Mesothelial cell of epicardium (in vitro differentiated cells): ENCODE measurements around the gene CBL. TPM values are rescaled to one million over a fixed set of nuclear protein-coding genes. Genes with fewer than 3 reads are reported as not detected.
A peak's percentile ranks its signal among the peaks of the same experiment; 100 is the strongest.

ENCODE experiments used
- DNase-seq, 2 experiments: peaks; one replicate each; pipeline ENCODE4 v3.0.0; 2021; ENCODE audit warnings: low spot score in 2 of 2; ENCODE audit not compliant: unreplicated experiment in 2 of 2
- H3K27ac Mint-ChIP-seq: 2 replicates; pipeline ENCODE4 v1.8.0; 2021; ENCODE audit warnings: mixed read lengths
- H3K27me3 Mint-ChIP-seq: 2 replicates; pipeline ENCODE4 v1.8.0; 2021; ENCODE audit warnings: low read depth, mixed read lengths
- H3K36me3 Mint-ChIP-seq: 2 replicates; pipeline ENCODE4 v1.8.0; 2021; ENCODE audit warnings: mixed read lengths
- H3K4me1 Mint-ChIP-seq: 2 replicates; pipeline ENCODE4 v1.8.0; 2021; ENCODE audit warnings: mixed read lengths
- H3K4me3 Mint-ChIP-seq: 2 replicates; pipeline ENCODE4 v1.8.0; 2021; ENCODE audit warnings: mild to moderate bottlenecking, moderate library complexity, mixed read lengths
- H3K9me3 Mint-ChIP-seq: 2 replicates; pipeline ENCODE4 v1.8.0; 2021; ENCODE audit warnings: mixed read lengths
- total RNA-seq: library from RNA; stranded (reverse); gene quantifications from 3 replicates; pipeline ENCODE4 v1.2.1, GENCODE V29; 2021
- TF ChIP-seq, protein P1 (sequence below): fragments of 200-600 bp; sonication (generic); IDR thresholded peaks from one replicate; pipeline ENCODE4 v1.5.0; 2021; ENCODE audit warnings: antibody characterized with exemption; ENCODE audit not compliant: unreplicated experiment

Gene CBL
- total RNA-seq, 1 donor from 2014 or later = 27.5 TPM

DNA sequence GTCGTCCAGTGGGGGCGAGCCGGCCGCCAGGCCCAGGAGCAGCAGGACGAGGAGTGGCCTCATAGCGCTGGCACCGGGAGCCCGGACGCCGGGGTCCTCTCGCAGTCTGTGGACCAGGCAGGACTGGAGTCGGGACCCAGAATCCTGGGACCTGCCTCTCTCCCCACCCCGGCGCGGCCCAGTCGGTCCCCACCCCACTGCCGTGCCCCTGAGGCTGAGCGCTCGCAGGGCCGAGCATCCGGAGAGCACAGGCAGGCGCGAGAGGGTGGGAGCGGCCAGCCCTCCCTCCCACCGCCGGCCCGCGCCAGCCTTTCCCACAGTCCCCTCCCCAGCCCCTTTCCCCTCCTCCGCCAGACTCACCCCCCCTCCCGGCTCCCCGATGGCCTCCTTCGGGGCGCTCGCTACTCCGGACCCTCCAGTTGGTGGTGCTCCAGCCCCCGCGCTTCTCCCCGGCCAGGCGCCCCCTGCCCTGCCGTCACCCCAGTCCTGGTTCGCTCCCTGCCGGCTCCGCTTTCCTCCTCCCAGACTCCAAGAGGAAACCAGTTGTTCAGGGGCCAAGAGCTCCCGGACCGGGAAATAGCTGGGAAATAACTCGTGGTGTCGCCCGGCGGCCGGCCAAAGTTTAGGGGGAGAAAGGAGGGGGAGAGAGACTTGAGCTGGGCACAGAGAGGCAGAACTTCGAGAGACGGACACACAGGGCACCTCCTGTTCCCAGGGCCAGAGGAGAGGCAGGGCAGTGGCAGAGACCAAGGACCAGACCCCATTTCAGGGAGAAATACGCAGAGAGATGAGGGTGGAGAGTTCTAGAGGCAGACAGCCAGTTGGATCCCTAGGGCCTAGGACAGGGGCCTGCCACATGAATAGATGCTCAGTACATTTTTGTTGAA lies 134.4 kb downstream of the CBL start, which contains the start of gene C1QTNF5:
Gene C1QTNF5 (minus strand): TSS at position 549 of the 887 bp plus-strand sequence. CDS start 486 bp downstream, at position 63.
- H3K4me1 Mint-ChIP-seq = peaks cover 40% of the 10 kb centered on the region
- TF ChIP-seq, protein P1, sequence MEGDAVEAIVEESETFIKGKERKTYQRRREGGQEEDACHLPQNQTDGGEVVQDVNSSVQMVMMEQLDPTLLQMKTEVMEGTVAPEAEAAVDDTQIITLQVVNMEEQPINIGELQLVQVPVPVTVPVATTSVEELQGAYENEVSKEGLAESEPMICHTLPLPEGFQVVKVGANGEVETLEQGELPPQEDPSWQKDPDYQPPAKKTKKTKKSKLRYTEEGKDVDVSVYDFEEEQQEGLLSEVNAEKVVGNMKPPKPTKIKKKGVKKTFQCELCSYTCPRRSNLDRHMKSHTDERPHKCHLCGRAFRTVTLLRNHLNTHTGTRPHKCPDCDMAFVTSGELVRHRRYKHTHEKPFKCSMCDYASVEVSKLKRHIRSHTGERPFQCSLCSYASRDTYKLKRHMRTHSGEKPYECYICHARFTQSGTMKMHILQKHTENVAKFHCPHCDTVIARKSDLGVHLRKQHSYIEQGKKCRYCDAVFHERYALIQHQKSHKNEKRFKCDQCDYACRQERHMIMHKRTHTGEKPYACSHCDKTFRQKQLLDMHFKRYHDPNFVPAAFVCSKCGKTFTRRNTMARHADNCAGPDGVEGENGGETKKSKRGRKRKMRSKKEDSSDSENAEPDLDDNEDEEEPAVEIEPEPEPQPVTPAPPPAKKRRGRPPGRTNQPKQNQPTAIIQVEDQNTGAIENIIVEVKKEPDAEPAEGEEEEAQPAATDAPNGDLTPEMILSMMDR = no peak
- no peak for DNase-seq
- no peaks in the 10 kb centered on the region for H3K9me3 Mint-ChIP-seq
- peak within 1 kb of the TSS; percentile 23 for H3K27ac Mint-ChIP-seq
- H3K36me3 Mint-ChIP-seq = peaks cover 5% of the 10 kb centered on the region
- H3K27me3 Mint-ChIP-seq = peaks cover 49% of the 10 kb centered on the region
- H3K4me3 Mint-ChIP-seq = peak within 1 kb of the TSS; percentile 53

DNA sequence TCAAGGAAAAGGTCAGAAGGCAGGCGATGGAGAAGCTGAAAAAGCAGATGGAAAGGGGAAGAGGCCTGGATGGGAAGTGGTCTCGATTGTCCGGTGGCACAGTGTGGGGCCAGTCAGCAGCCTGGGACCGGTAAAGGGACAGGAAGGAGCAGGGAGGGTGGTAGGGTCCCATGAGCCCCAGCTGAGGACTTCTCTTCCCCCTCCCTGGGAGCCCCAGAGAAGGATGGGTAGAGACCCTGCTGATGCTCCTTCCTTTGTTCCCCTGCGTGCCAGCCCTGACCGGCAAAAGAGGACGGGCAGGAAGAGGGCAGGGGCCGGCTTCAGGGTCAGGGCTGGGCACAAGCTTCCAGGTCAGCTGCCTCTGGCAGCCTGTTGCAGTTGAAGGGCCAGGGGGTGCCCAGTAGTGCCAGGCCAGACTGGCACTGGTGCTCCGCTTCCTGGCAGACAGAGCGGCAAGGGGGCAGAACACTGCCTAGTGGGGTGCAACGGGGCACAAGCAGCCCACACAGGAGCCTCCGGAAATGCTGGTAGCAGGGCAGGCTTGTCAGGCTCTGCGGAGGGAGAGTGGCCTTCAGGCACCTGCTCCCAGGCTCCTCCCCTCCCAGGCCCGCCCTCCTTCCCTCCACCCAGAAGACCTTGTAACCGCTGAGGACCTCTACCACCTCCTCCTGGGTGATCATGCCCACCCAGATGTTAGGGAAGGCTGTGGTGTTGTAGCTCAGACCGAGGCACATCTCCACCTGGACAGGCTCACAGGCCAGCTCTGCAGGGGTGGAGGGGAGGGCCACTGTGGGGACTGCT lies 135.3 kb downstream of the CBL start:
- H3K27ac Mint-ChIP-seq = peak overlapping the region; percentile 23
- H3K9me3 Mint-ChIP-seq = no peaks in the 10 kb centered on the region
- H3K36me3 Mint-ChIP-seq = peaks cover 3% of the 10 kb centered on the region
- DNase-seq = no peak
- peaks cover 52% of the 10 kb centered on the region for H3K27me3 Mint-ChIP-seq
- peaks cover 36% of the 10 kb centered on the region for H3K4me1 Mint-ChIP-seq
- TF ChIP-seq, protein P1 = no peak
- H3K4me3 Mint-ChIP-seq = peak overlapping the region; percentile 53

DNA sequence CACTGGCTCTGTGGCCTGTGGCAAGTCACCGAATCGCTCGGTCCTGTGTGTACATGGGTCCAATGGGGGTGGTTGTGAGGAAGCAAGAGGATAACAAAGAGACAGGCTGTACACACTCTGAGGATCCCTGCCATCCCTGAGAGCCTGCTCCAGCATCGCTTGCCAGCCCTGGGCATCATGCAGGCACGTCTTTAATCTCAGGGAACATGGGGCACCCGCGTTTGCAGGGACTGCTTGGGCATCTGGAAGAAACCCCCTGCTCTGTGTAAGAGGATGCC lies 135.8 kb downstream of the CBL start:
- Mint-ChIP-seq H3K27me3 (peaks cover 57% of the 10 kb centered on the region), H3K4me3 (no peak overlapping the region), H3K9me3 (no peaks in the 10 kb centered on the region), H3K36me3 (no peaks in the 10 kb centered on the region), H3K4me1 (peaks cover 30% of the 10 kb centered on the region), H3K27ac (no peak overlapping the region)
- no peak for DNase-seq
- TF ChIP-seq, protein P1 = no peak

DNA sequence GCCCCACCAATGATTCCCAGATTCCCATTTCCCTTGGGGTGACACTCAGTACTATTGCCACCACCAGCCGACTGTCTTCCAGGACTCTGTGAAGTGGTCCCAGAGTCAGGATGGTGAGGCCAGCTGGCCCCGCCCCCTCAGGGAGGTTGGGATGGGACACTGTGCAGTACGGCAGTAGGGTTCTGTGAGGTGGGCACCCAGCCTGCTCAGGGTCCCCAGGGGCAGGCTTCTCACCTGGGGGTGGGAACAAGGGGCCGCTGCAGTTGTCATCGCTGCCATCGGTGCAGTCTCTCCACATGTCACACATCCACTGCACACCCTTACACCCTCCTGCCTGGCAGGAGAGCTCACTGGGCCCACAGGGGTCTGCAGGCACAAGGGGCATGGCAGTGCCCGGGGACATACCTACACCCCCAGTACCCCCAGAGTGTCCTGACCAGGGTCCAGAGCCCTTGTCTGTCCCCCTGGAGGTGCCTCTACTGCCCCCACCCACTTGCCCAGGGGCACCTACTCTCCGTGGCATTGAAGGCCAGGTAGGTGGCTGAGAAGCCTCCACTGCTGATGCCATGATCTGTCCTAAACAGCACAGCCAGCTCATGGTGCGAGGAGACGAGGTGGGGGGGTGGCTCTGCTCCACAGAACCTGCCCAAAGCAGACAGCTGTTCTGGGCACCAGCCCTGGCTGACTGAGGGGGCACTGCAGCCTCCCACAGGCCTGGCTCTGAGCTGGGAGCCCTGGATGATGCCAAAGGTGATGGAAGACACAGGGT lies 136.4 kb downstream of the CBL start:
- no peaks in the 10 kb centered on the region for H3K36me3 Mint-ChIP-seq
- peaks cover 63% of the 10 kb centered on the region for H3K27me3 Mint-ChIP-seq
- no peak overlapping the region for H3K27ac Mint-ChIP-seq
- TF ChIP-seq, protein P1 = no peak
- DNase-seq = no peak
- H3K4me1 Mint-ChIP-seq = peaks cover 24% of the 10 kb centered on the region
- no peak overlapping the region for H3K4me3 Mint-ChIP-seq
- no peaks in the 10 kb centered on the region for H3K9me3 Mint-ChIP-seq

DNA sequence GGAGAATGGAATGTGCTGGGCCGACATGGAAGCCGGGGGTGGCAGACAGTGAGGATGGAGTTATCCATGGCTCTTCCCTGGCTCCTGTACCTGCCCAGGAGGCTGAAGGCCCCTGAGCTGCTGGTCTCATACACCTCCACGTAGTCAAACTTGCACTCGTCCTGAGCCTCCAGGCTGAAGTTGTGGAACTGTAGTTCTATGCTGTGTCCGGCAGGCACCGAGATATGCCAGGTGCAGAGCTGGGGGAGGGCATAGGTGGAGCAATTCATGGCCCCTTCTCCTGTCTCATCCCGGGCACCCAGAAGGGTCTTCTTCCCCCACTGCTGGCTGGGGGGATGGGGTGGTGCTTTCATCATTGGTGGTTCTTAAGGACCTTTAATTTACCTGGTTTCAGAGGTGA lies 137.6 kb downstream of the CBL start:
- no peaks in the 10 kb centered on the region for H3K9me3 Mint-ChIP-seq
- no peak for DNase-seq
- no peak overlapping the region for H3K4me3 Mint-ChIP-seq
- TF ChIP-seq, protein P1 = no peak
- H3K36me3 Mint-ChIP-seq = no peaks in the 10 kb centered on the region
- H3K4me1 Mint-ChIP-seq = peaks cover 12% of the 10 kb centered on the region
- H3K27me3 Mint-ChIP-seq = peaks cover 64% of the 10 kb centered on the region
- H3K27ac Mint-ChIP-seq = no peak overlapping the region
